Ramos (cell line): ENCODE measurements around the gene MANEAL.

Experiments used
- in situ Hi-C: fragments of 300-500 bp; cut with MboI; formaldehyde crosslinking; loops from one replicate; pipeline ENCODE4 v1.14.3; 2022; ENCODE audit warnings: low sequenced_read_pairs; ENCODE audit not compliant: unreplicated experiment

Gene MANEAL

GRCh38 chr1:37776946-37777516 is 16.6 kb upstream of the MANEAL start:
- in situ Hi-C loops: no loop called here

- in situ Hi-C loops: no loop called here
These were observed 15.0 kb upstream of the MANEAL start for GRCh38 chr1:37778654-37779053.

- in situ Hi-C loops: no loop called here
These were observed 11.2 kb upstream of the MANEAL start for GRCh38 chr1:37782491-37782890.

GRCh38 chr1:37792943-37793686 is 532 bp upstream of the MANEAL start:
- in situ Hi-C loops: no loop called here

GRCh38 chr1:37794372-37795339 is 1.0 kb downstream of the MANEAL start:
- in situ Hi-C loops: no loop called here

- in situ Hi-C loops: no loop called here
These were observed 1.9 kb downstream of the MANEAL start for GRCh38 chr1:37795340-37796125.

GRCh38 chr1:37797750-37798345 is 4.2 kb downstream of the MANEAL start:
- in situ Hi-C loops: no loop called here

GRCh38 chr1:37802439-37802838 is 8.8 kb downstream of the MANEAL start:
- in situ Hi-C loops: no loop called here

GRCh38 chr1:37807220-37807554 is 13.5 kb downstream of the MANEAL start:
- in situ Hi-C loops: no loop called here

- in situ Hi-C loops: no loop called here
These were observed 14.1 kb downstream of the MANEAL start, which contains the start of the genes C1orf122 and YRDC for GRCh38 chr1:37807555-37808368. Gene C1orf122 (plus strand): TSS chr1:37807790. CDS start chr1:37808405, 615 bp downstream. Gene YRDC (minus strand): TSS chr1:37808208. CDS start chr1:37808180, 28 bp downstream.

GRCh38 chr1:37808369-37809319 is 15.0 kb downstream of the MANEAL start:
- in situ Hi-C loops: no loop called here

GRCh38 chr1:37809942-37810341 is 16.3 kb downstream of the MANEAL start:
- in situ Hi-C loops: no loop called here

GRCh38 chr1:37811027-37811655 is 17.5 kb downstream of the MANEAL start:
- in situ Hi-C loops: no loop called here

- in situ Hi-C loops: no loop called here
These were observed 20.0 kb downstream of the MANEAL start for GRCh38 chr1:37813529-37814145.

- in situ Hi-C loops: no loop called here
These were observed 20.6 kb downstream of the MANEAL start for GRCh38 chr1:37814252-37814651.

GRCh38 chr1:37817481-37817880 is 23.8 kb downstream of the MANEAL start:
- in situ Hi-C loops: no loop called here

GRCh38 chr1:37821481-37821880 is 27.8 kb downstream of the MANEAL start:
- in situ Hi-C loops: no loop called here
